Lower leg skin (tissue), 4 donors: ENCODE measurements around the gene ACVRL1. TPM values are rescaled to one million over a fixed set of nuclear protein-coding genes. Genes with fewer than 3 reads are reported as not detected.

Experiments used
- DNase-seq, 2 donors: peaks; one replicate each; pipeline ENCODE4 v3.0.0-alpha.2; 2019; ENCODE audit warnings: low spot score in 2 of 2
- H3K4me3 ChIP-seq: fragments of 200-600 bp; sonication (generic); 2 replicates; pipeline ENCODE4 v1.5.1; 2017; ENCODE audit warnings: mild to moderate bottlenecking, low read depth; ENCODE audit not compliant: poor library complexity, severe bottlenecking
- POLR2A ChIP-seq, 2 donors: fragments of 450-650 bp; IDR thresholded peaks; one replicate each; pipeline ENCODE4 v1.6.1; 2016 to 2017; ENCODE audit warnings: antibody characterized with exemption in 2 of 2, mild to moderate bottlenecking in 1 of 2, moderate library complexity in 1 of 2
- WGBS, 2 donors: methylation state at CpG; one replicate each; pipeline ENCODE4 v1.1.5; 2018; 5-methylcytosine and 5-hydroxymethylcytosine counted together
- intact Hi-C: fragments of 100-400 bp; cut with DNase I; formaldehyde crosslinking; loops from one replicate; pipeline ENCODE4 v1.15.0; 2023; ENCODE audit warnings: low total_unique reads
- total RNA-seq, 4 donors: library from RNA; depleted of rRNA; stranded (reverse); fragments of >200 nt; gene quantifications; one replicate each; pipeline ENCODE4 v1.1.0, GENCODE V29; 2016
- TF ChIP-seq, protein P1 (sequence below), 3 donors: fragments of 450-650 bp; IDR thresholded peaks; one replicate each; pipeline ENCODE4 v1.5.1; 2016; ENCODE audit warnings: antibody characterized with exemption in 3 of 3, mild to moderate bottlenecking in 3 of 3, moderate library complexity in 2 of 3

Gene ACVRL1
- total RNA-seq, 4 donors from 2014 or later: 12.9 to 99.8 (median 39.9) TPM

DNA sequence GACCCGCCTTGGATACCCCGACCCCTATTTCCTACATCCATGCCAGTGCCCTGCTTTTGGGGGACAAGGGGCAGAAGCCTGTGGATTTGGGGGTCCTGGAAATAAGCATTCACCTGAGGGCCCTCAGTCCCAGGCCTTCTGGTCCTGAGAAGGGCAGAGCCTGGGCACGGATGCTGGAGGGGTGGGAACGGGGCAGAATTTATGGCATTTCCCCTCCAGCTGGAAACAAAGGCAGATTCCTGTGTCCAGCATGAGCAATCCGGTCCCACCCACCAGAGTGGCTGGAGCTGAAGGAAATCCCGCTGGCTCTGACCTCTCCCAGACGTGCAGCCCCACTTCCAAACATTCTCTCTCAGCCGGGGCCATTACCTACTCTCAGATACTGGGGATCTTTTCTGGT lies 10.1 kb upstream of the ACVRL1 start:
- TF ChIP-seq, protein P1, sequence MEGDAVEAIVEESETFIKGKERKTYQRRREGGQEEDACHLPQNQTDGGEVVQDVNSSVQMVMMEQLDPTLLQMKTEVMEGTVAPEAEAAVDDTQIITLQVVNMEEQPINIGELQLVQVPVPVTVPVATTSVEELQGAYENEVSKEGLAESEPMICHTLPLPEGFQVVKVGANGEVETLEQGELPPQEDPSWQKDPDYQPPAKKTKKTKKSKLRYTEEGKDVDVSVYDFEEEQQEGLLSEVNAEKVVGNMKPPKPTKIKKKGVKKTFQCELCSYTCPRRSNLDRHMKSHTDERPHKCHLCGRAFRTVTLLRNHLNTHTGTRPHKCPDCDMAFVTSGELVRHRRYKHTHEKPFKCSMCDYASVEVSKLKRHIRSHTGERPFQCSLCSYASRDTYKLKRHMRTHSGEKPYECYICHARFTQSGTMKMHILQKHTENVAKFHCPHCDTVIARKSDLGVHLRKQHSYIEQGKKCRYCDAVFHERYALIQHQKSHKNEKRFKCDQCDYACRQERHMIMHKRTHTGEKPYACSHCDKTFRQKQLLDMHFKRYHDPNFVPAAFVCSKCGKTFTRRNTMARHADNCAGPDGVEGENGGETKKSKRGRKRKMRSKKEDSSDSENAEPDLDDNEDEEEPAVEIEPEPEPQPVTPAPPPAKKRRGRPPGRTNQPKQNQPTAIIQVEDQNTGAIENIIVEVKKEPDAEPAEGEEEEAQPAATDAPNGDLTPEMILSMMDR (IDR thresholded peaks at IDR 0.05): no peak
- TF ChIP-seq POLR2A (IDR thresholded peaks at IDR 0.05): no peak
- H3K4me3 ChIP-seq: no peak overlapping the region
- WGBS, 2 donors: 57 to 60% methylated on average over 7 to 8 of the region's 8 CpGs
- intact Hi-C loops: no loop called here
- DNase-seq: peak in 1 of 2 donors; percentile 85

DNA sequence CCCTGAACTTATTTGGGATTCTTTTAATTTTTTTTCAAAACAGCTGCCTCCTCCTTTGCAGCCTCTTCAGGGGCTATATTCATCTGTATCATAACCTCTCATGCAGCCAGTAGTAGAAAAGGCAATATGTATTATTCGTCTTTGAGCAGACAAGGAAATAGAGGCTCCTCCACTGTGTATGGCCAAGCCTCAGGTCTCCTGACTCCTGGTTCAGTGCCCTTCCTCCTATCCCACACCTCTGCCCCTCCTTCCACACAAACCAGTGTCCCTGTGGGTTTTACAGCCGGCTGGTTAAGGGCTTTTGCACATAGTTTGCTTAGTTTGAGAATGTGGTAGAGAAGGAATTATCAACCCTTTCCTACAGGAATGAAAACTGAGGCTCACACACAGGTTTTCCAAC lies 8.8 kb upstream of the ACVRL1 start:
- intact Hi-C loops: no loop called here
- H3K4me3 ChIP-seq: no peak overlapping the region
- no peak for TF ChIP-seq POLR2A (IDR thresholded peaks at IDR 0.05)
- TF ChIP-seq, protein P1 (IDR thresholded peaks at IDR 0.05): no peak
- DNase-seq: no peak
- WGBS, 2 donors: 73 to 85% methylated on average over 2 of the region's 2 CpGs

DNA sequence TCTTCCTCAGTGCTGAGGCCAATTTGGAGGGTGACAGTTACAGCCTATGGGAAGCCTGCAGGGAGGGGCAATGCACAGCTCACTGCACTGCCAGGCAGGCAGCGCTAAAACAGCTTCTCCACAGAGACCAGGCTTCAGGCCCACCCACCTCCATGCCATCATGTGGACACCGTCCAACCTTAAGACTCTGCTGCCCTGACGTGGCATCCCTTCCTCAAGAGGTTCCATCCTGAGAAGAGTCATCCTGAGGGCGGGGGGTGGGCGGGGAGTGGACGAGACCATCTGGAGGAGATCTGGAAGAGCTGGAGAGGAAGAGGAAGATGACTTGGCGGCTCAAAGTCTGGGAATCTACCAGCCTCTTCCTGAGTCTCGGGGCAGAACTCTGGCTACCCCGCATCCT lies 8.4 kb upstream of the ACVRL1 start:
- H3K4me3 ChIP-seq: no peak overlapping the region
- TF ChIP-seq, protein P1 (IDR thresholded peaks at IDR 0.05): no peak
- no peak for TF ChIP-seq POLR2A (IDR thresholded peaks at IDR 0.05)
- DNase-seq: peak in 1 of 2 donors; percentile 66
- WGBS, 2 donors: 59 to 69% methylated on average over 9 of the region's 9 CpGs
- intact Hi-C loops: no loop called here

DNA sequence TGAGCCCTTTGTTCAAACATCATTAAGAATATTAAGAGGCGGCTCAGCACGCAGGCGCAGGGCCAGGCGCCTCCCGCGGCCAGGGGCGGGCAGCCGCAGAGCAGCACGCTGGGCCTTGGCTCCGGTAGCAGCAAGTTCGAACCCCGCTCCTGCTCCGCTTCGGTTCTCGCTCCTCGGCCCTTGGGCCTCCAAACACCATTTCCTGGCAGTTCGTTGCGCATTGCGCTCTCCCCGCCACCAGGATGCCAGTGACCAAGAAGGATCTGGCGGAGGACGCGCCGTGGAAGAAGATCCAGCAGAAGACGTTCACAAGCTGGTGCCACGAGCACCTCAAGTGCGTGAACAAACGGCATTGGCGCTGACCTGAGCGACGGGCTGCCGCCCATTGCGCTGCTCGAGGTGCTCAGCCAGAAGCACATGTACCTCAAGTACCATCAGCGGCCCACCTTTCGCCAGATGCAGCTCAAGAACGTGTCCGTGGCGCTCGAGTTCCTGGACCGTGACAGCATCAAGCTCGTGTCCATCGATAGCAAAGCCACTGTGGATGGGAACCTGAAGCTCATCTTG lies 6.9 kb upstream of the ACVRL1 start:
- intact Hi-C loops: no loop called here
- no peak overlapping the region for H3K4me3 ChIP-seq
- peak in 1 of 2 donors; percentile 85 for DNase-seq
- 97 to 99% methylated on average over 37 to 43 of the region's 43 CpGs for WGBS, 2 donors
- TF ChIP-seq POLR2A (IDR thresholded peaks at IDR 0.05): no peak
- TF ChIP-seq, protein P1 (IDR thresholded peaks at IDR 0.05): no peak

DNA sequence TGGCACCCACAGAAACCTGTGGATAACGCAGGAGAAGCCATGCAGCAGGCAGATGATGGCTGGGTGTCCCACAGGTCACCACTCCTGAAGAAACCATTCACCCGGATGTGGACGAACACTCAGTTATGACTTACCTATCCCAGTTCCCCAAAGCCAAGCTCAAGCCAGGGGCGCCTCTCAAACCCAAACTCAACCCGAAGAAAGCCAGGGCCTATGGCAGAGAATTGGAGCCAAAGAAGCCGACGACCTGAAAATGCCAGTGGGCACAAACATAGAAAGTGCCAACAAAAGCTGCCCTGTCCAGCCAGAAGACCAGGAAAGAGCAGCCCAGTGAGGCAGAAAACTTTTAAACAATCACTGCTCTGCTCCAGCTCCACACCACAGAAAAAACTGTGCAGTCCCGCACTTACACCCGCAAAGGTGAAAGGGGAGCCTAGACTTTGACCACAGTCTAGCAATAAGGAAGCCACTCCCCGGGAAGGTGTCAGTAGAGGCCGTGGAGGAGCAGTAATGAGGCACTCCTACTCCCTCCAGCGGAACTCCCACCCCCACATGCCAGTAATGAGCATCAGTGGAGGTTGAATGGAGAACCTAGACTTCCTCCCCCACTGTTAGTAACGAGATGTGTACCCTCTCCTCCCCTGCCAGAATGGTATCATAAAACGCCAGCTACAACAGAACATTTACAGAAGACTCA lies 6.0 kb upstream of the ACVRL1 start:
- WGBS, 2 donors: 83 to 89% methylated on average over 14 of the region's 14 CpGs
- TF ChIP-seq POLR2A (IDR thresholded peaks at IDR 0.05): no peak
- TF ChIP-seq, protein P1 (IDR thresholded peaks at IDR 0.05): no peak
- intact Hi-C loops: no loop called here
- peak in 1 of 2 donors; percentile 57 for DNase-seq
- H3K4me3 ChIP-seq: no peak overlapping the region
